Measurements from ENCODE around the gene SFSWAP.

The SFSWAP gene

GRCh38 chr12:131835616-131836171 lies 124.8 kb downstream of the SFSWAP start:
- Histone ChIP-seq H3K27ac (no peak overlapping the region), H3K4me1 (ENCODE audit: low read depth, poor library complexity, severe bottlenecking) (no peaks in the 10 kb centered on the region), H3K9ac (no peak overlapping the region), H2AFZ (ENCODE audit: low read depth) (no peak overlapping the region), H4K20me1 (ENCODE audit: insufficient read depth) (no peaks in the 10 kb centered on the region), H3K27me3 (ENCODE audit: insufficient read depth, low read depth) (peaks cover 3% of the 10 kb centered on the region), H3K4me2 (no peak overlapping the region), H3K36me3 (ENCODE audit: insufficient read depth) (no peaks in the 10 kb centered on the region), H3K4me3 (IDR thresholded peaks at IDR 0.05; ENCODE audit: insufficient read depth, low read depth, low read length) (no peak overlapping the region), H3K79me2 (ENCODE audit: insufficient read depth, low read depth) (no peaks in the 10 kb centered on the region)
- TF ChIP-seq, protein P1, sequence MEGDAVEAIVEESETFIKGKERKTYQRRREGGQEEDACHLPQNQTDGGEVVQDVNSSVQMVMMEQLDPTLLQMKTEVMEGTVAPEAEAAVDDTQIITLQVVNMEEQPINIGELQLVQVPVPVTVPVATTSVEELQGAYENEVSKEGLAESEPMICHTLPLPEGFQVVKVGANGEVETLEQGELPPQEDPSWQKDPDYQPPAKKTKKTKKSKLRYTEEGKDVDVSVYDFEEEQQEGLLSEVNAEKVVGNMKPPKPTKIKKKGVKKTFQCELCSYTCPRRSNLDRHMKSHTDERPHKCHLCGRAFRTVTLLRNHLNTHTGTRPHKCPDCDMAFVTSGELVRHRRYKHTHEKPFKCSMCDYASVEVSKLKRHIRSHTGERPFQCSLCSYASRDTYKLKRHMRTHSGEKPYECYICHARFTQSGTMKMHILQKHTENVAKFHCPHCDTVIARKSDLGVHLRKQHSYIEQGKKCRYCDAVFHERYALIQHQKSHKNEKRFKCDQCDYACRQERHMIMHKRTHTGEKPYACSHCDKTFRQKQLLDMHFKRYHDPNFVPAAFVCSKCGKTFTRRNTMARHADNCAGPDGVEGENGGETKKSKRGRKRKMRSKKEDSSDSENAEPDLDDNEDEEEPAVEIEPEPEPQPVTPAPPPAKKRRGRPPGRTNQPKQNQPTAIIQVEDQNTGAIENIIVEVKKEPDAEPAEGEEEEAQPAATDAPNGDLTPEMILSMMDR (conservative IDR thresholded peaks at IDR 0.05; ENCODE audit: low read depth, low read length), result no peak

DNA sequence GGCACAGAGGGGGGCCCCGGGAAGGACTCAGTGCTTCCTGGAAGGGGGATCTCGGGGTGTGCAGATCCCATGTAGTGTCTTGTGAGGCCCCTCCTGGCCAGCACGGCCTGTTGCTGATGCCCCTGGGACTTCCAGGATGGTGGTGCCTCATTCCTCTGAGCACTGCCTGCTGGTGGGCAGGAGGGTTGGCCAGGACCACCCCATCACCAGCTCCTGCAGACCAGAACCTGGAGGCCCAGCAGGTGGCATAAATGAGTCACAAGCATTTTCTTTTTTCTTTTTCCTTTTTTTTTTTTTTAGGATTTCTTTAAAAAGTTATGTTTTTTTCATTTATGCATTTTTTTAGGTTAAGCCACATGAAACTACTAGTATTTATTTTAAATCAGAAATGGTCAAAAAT lies 125.3 kb downstream of the SFSWAP start:
- H3K4me2 ChIP-seq, result no peak overlapping the region
- no peaks in the 10 kb centered on the region for H3K79me2 ChIP-seq (ENCODE audit: insufficient read depth, low read depth)
- no peak overlapping the region for H2AFZ ChIP-seq (ENCODE audit: low read depth)

DNA sequence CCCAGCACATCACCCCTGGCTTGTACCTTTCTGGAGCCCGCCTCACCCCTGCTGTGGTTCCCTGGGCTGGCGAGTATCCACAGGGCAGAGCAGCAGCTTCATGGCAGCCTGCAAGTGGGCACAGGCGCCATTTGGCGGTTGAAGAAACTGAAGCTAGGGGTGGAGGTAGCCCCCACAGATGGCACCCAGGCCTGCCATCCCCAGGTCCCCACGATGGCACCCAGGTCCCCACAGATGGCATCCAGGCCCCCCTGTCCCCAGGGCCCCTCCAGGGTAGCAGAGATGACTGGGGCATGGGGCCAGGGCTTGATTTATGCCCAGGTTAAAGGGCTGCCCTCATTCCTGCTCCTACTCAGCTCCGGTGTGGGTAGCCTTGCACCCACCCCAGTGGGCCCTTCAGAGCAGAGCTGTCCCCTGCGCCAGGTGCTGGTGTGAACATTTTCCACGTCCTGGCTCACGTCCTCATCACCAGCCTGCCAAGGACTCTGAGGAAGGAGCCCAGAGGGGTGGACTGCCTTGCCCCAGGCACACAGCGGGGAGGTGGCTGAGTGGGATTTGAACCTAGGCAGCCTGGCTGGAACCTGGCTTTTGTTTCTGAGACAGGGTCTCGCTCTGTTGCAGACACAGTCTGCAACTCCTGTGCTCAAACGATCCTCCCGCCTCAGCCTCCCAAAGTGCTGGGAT lies 126.0 kb downstream of the SFSWAP start:
- no peak overlapping the region for H3K9ac ChIP-seq
- H3K79me2 ChIP-seq (ENCODE audit: insufficient read depth, low read depth), result no peaks in the 10 kb centered on the region
- H4K20me1 ChIP-seq (ENCODE audit: insufficient read depth), result no peaks in the 10 kb centered on the region
- H3K27me3 ChIP-seq (ENCODE audit: insufficient read depth, low read depth), result no peaks in the 10 kb centered on the region
- no peaks in the 10 kb centered on the region for H3K36me3 ChIP-seq (ENCODE audit: insufficient read depth)
- no peaks in the 10 kb centered on the region for H3K4me1 ChIP-seq (ENCODE audit: low read depth, poor library complexity, severe bottlenecking)
- TF ChIP-seq, protein P1 (conservative IDR thresholded peaks at IDR 0.05; ENCODE audit: low read depth, low read length), result no peak
- no peak overlapping the region for H3K4me2 ChIP-seq
- no peak overlapping the region for H2AFZ ChIP-seq (ENCODE audit: low read depth)
- H3K27ac ChIP-seq, result no peak overlapping the region
- H3K4me3 ChIP-seq (IDR thresholded peaks at IDR 0.05; ENCODE audit: insufficient read depth, low read depth, low read length), result no peak overlapping the region

More for the DNA sequence above, 125.3 kb downstream of the SFSWAP start:
- TF ChIP-seq, protein P1 (conservative IDR thresholded peaks at IDR 0.05; ENCODE audit: low read depth, low read length), result no peak
- Histone ChIP-seq H3K36me3 (ENCODE audit: insufficient read depth) (no peaks in the 10 kb centered on the region), H3K27me3 (ENCODE audit: insufficient read depth, low read depth) (no peaks in the 10 kb centered on the region), H4K20me1 (ENCODE audit: insufficient read depth) (no peaks in the 10 kb centered on the region), H3K4me1 (ENCODE audit: low read depth, poor library complexity, severe bottlenecking) (no peaks in the 10 kb centered on the region), H3K4me3 (IDR thresholded peaks at IDR 0.05; ENCODE audit: insufficient read depth, low read depth, low read length) (no peak overlapping the region), H3K9ac (no peak overlapping the region), H3K27ac (no peak overlapping the region)

- Histone ChIP-seq H3K36me3 (ENCODE audit: insufficient read depth) (no peaks in the 10 kb centered on the region), H2AFZ (ENCODE audit: low read depth) (no peak overlapping the region), H3K9ac (no peak overlapping the region), H3K27ac (no peak overlapping the region), H3K4me1 (ENCODE audit: low read depth, poor library complexity, severe bottlenecking) (no peaks in the 10 kb centered on the region), H3K4me2 (no peak overlapping the region), H3K27me3 (ENCODE audit: insufficient read depth, low read depth) (no peaks in the 10 kb centered on the region), H3K79me2 (ENCODE audit: insufficient read depth, low read depth) (no peaks in the 10 kb centered on the region), H3K4me3 (IDR thresholded peaks at IDR 0.05; ENCODE audit: insufficient read depth, low read depth, low read length) (no peak overlapping the region), H4K20me1 (ENCODE audit: insufficient read depth) (no peaks in the 10 kb centered on the region)
- TF ChIP-seq, protein P1 (conservative IDR thresholded peaks at IDR 0.05; ENCODE audit: low read depth, low read length), result no peak
These were observed 129.9 kb downstream of the SFSWAP start for GRCh38 chr12:131840643-131841416.

Data from KMS-11 (cell line).